ENCODE data around the gene FNDC11. TPM values are rescaled to one million over a fixed set of nuclear protein-coding genes. Genes with fewer than 3 reads are reported as not detected.

The FNDC11 gene
- total RNA-seq, 1 experiment from 2014 or later, result 1.8 TPM

DNA sequence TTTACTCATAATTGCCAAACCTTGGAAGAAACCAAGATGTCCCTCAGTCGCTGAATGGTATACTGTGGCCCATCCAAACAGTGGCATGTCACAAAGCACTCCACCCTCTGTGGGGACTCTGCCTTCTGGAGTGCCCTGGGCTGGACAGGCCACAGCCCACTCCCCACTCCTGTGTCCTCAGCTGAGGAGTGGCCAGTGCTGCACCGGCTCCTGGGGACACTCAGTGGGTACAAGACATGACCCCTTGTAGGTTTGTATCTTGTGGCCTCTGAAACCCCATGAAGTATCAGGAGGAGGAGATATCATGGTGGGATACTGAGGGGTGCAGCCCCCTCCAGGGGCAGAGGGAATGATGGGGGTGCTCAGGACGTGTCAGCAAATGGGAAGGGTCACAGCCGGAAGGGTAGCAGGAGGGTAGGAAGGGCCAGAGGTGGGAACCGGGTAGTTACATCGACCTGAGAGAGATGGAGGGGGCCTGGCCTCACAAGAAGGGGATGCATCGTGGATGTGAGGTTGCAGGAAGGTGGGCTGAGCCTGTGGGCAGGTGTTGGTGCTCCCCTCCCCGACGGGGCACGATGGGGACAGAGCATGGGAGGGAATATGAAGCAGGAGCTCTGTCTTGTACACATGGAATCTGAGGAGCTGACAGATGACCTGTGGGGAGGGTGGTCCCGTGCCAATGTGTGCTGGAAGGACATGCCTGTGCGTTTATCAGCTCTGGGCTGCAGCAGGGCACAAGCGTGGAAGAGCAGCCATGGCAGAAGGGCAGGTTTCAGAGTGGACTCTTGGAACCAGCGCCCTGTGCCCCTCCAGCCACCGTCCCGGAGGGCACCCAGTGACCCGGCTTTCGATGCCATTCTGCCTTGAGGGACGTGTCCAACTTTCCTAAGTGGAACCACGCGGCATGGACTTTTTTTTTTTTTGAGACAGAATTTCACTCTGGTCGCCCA, 31.9 kb downstream of the FNDC11 start:
- Histone ChIP-seq H3K4me2 (ENCODE audit: low read length) (no peak overlapping the region), H4K20me1 (ENCODE audit: low read length) (no peaks in the 10 kb centered on the region), H3K27me3 (ENCODE audit: low read length) (no peaks in the 10 kb centered on the region), H3K27ac (ENCODE audit: low read length) (no peak overlapping the region), H3K4me3 (ENCODE audit: low read length) (no peak overlapping the region), H3K9ac (ENCODE audit: low read length) (no peak overlapping the region), H3K9me3 (ENCODE audit: low read length) (no peaks in the 10 kb centered on the region), H3K79me2 (ENCODE audit: low read length) (no peaks in the 10 kb centered on the region), H3K36me3 (ENCODE audit: low read depth, low read length) (no peaks in the 10 kb centered on the region), H3K9me2 (replicated peaks; ENCODE audit: low read length) (no peaks in the 10 kb centered on the region), H3K4me1 (ENCODE audit: insufficient read depth, low read length) (peaks cover 5% of the 10 kb centered on the region), H3F3A (ENCODE audit: low read length, unreplicated experiment) (no peaks in the 10 kb centered on the region), H2AFZ (ENCODE audit: low read length) (no peak overlapping the region)
- no TSS peak for BruUV-seq (replicated peaks)
- ChIA-PET CTCF (interaction anchor here (0.5 kb wide), 1 partner anchor 46 kb away, joined by 3 read pairs; no protein-coding TSS in a partner anchor), POLR2A (ENCODE audit: unreplicated experiment) (no interaction called here)
- DNase-seq (no peak), ATAC-seq (no peak)
- intact Hi-C loops (cut with micrococcal nuclease), result no loop called here
- TF ChIP-seq EZH2phosphoT487 (IDR thresholded peaks at IDR 0.05; ENCODE audit: borderline replicate concordance, low read length) (no peak), EZH2 (IDR thresholded peaks at IDR 0.05; ENCODE audit: low read length, unreplicated experiment) (no peak)
- TF ChIP-seq, protein P1, sequence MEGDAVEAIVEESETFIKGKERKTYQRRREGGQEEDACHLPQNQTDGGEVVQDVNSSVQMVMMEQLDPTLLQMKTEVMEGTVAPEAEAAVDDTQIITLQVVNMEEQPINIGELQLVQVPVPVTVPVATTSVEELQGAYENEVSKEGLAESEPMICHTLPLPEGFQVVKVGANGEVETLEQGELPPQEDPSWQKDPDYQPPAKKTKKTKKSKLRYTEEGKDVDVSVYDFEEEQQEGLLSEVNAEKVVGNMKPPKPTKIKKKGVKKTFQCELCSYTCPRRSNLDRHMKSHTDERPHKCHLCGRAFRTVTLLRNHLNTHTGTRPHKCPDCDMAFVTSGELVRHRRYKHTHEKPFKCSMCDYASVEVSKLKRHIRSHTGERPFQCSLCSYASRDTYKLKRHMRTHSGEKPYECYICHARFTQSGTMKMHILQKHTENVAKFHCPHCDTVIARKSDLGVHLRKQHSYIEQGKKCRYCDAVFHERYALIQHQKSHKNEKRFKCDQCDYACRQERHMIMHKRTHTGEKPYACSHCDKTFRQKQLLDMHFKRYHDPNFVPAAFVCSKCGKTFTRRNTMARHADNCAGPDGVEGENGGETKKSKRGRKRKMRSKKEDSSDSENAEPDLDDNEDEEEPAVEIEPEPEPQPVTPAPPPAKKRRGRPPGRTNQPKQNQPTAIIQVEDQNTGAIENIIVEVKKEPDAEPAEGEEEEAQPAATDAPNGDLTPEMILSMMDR (conservative IDR thresholded peaks at IDR 0.05; ENCODE audit: low read depth, low read length), result no peak

DNA sequence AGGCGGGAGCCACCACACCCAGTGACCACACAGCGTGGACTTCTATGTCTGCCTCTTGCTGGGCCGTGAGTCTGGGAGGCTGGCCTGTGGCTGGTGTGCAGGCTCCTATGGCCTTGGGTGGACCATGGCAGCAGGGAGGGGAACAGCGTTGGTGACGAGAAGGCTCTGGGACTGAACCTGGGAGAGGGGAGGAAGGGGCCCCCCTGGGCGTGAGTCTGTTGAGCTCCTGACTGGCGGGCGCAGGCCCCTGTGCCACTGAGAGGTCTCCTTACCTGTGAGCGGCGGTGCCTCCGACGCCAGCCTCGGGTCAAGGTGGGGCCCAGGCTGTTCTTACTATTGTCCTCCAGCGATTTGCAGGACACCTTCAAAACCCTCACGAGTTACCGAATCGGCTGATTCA, 32.8 kb downstream of the FNDC11 start:
- Histone ChIP-seq H3K36me3 (ENCODE audit: low read depth, low read length) (no peaks in the 10 kb centered on the region; the same call in none of the 2 replicates), H3K27me3 (ENCODE audit: low read length) (no peaks in the 10 kb centered on the region), H3K4me2 (ENCODE audit: low read length) (no peak overlapping the region), H3K9ac (ENCODE audit: low read length) (no peak overlapping the region), H3K27ac (ENCODE audit: low read length) (no peak overlapping the region), H3K9me3 (ENCODE audit: low read length) (no peaks in the 10 kb centered on the region), H4K20me1 (ENCODE audit: low read length) (no peaks in the 10 kb centered on the region), H3K4me3 (ENCODE audit: low read length) (no peak overlapping the region), H3K4me1 (ENCODE audit: insufficient read depth, low read length) (no peaks in the 10 kb centered on the region), H3K79me2 (ENCODE audit: low read length) (no peaks in the 10 kb centered on the region), H2AFZ (ENCODE audit: low read length) (no peak overlapping the region), H3K9me2 (replicated peaks; ENCODE audit: low read length) (no peaks in the 10 kb centered on the region), H3F3A (ENCODE audit: low read length, unreplicated experiment) (no peaks in the 10 kb centered on the region)
- no peak for DNase-seq
- BruUV-seq (replicated peaks), result no TSS peak
- intact Hi-C loops (cut with micrococcal nuclease), result no loop called here
- CTCF ChIA-PET, result no interaction called here
- POLR2A ChIA-PET (ENCODE audit: unreplicated experiment), result no interaction called here
- ATAC-seq, result no peak
- TF ChIP-seq, protein P1 (conservative IDR thresholded peaks at IDR 0.05; ENCODE audit: low read depth, low read length), result no peak
- TF ChIP-seq EZH2phosphoT487 (IDR thresholded peaks at IDR 0.05; ENCODE audit: borderline replicate concordance, low read length) (no peak), EZH2 (IDR thresholded peaks at IDR 0.05; ENCODE audit: low read length, unreplicated experiment) (no peak)

DNA sequence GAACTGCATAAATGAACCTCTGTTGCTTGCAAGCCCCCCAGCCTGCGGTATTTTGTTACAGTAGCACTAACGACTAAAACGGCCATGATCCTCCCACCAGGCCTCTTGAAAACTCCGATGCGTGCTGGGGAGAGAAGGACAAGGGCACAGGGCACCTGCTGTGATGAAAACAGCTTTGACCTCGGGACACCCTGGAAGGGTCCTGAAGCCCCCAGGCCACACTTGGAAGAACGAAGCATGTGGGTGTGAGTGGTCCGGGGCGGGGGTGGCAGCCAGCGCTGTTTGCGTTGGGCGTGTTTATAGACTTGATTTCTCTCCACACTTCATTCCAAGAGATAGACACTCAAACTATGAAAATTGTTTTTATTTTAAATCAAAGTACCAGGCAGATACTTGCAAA, 33.3 kb downstream of the FNDC11 start:
- Histone ChIP-seq H3K4me1 (ENCODE audit: insufficient read depth, low read length) (no peaks in the 10 kb centered on the region), H3K79me2 (ENCODE audit: low read length) (no peaks in the 10 kb centered on the region), H3K27ac (ENCODE audit: low read length) (no peak overlapping the region), H3F3A (ENCODE audit: low read length, unreplicated experiment) (no peaks in the 10 kb centered on the region), H3K27me3 (ENCODE audit: low read length) (no peaks in the 10 kb centered on the region), H3K36me3 (ENCODE audit: low read depth, low read length) (no peaks in the 10 kb centered on the region; the same call in none of the 2 replicates), H2AFZ (ENCODE audit: low read length) (no peak overlapping the region), H4K20me1 (ENCODE audit: low read length) (no peaks in the 10 kb centered on the region), H3K9me3 (ENCODE audit: low read length) (no peaks in the 10 kb centered on the region), H3K9ac (ENCODE audit: low read length) (no peak overlapping the region), H3K9me2 (replicated peaks; ENCODE audit: low read length) (no peaks in the 10 kb centered on the region), H3K4me3 (ENCODE audit: low read length) (no peak overlapping the region), H3K4me2 (ENCODE audit: low read length) (no peak overlapping the region)
- DNase-seq (no peak), ATAC-seq (no peak)
- no peak for TF ChIP-seq EZH2 (IDR thresholded peaks at IDR 0.05; ENCODE audit: low read length, unreplicated experiment)
- TF ChIP-seq, protein P1 (conservative IDR thresholded peaks at IDR 0.05; ENCODE audit: low read depth, low read length), result no peak
- no peak for TF ChIP-seq EZH2phosphoT487 (IDR thresholded peaks at IDR 0.05; ENCODE audit: borderline replicate concordance, low read length)
- BruUV-seq (replicated peaks), result no TSS peak
- ChIA-PET CTCF (no interaction called here), POLR2A (ENCODE audit: unreplicated experiment) (no interaction called here)
- intact Hi-C loops (cut with micrococcal nuclease), result no loop called here
